K562 (cell line): ENCODE data around the gene SCYL1. TPM values are rescaled to one million over a fixed set of nuclear protein-coding genes. Genes with fewer than 3 reads are reported as not detected.
A peak's percentile ranks its signal among the peaks of the same experiment; 100 is the strongest.

ENCODE experiments used
- CAMTA2 ChIP-seq: fragments of 250-450 bp; sonication (Bioruptor Pico); conservative IDR thresholded peaks from 2 replicates; pipeline ENCODE4 v1.5.1; 2022
- CHD1 ChIP-seq: fragments of 200-600 bp; sonication (generic); IDR thresholded peaks from one replicate; pipeline ENCODE4 v1.6.1; 2012; ENCODE audit warnings: mild to moderate bottlenecking, moderate library complexity, low read length, inconsistent platforms
- CREM ChIP-seq: IDR thresholded peaks from 2 replicates; pipeline ENCODE4 v1.6.1; 2014; ENCODE audit warnings: antibody characterized with exemption, low read depth
- GATAD2B ChIP-seq: fragments of 450-650 bp; IDR thresholded peaks from 2 replicates; pipeline ENCODE4 v1.6.1; 2017; ENCODE audit warnings: mild to moderate bottlenecking, borderline replicate concordance
- HDAC6 ChIP-seq: IDR thresholded peaks from 2 replicates; pipeline ENCODE4 v1.6.1; 2012; ENCODE audit warnings: low read depth, mild to moderate bottlenecking, control low read depth, inconsistent platforms, low read length, moderate library complexity
- HMG20B ChIP-seq: fragments of 250-450 bp; sonication (Bioruptor Pico); IDR thresholded peaks from 2 replicates; pipeline ENCODE4 v1.5.0; 2021; ENCODE audit warnings: mild to moderate bottlenecking
- IRF2 ChIP-seq: sonication (generic); formaldehyde crosslinking; IDR thresholded peaks from 2 replicates; pipeline ENCODE4 v1.8.1; 2022; ENCODE audit warnings: mild to moderate bottlenecking, missing genetic modification reagents
- MTA2 ChIP-seq: fragments of 450-650 bp; IDR thresholded peaks from 2 replicates; pipeline ENCODE4 v1.6.1; 2016; ENCODE audit warnings: low read depth
- NFIC ChIP-seq: fragments of 450-650 bp; IDR thresholded peaks from 2 replicates; pipeline ENCODE4 v1.6.1; 2017; ENCODE audit warnings: mild to moderate bottlenecking, inconsistent platforms
- NRF1 ChIP-seq, 2 experiments: fragments of 450-650 bp; IDR thresholded peaks in 1 of 2; conservative IDR thresholded peaks in 1 of 2; 2 replicates each; pipeline ENCODE4 v1.6.1; 2014; ENCODE audit warnings: mild to moderate bottlenecking in 2 of 2
- SAFB ChIP-seq: fragments of 200-400 bp; formaldehyde crosslinking; IDR thresholded peaks from 2 replicates; pipeline ENCODE4 v1.6.1; 2017; ENCODE audit warnings: low read depth, low read length, borderline replicate concordance
- TAF7 ChIP-seq: fragments of 450-650 bp; IDR thresholded peaks from 2 replicates; pipeline ENCODE4 v1.6.1; 2016; ENCODE audit warnings: missing genetic modification characterization, missing compliant biosample characterization
- TBL1XR1 ChIP-seq, 2 experiments: IDR thresholded peaks; 2 replicates each; pipeline ENCODE4 v1.6.1; 2012; ENCODE audit warnings: improper control_type of control experiment in 2 of 2, low read length in 2 of 2, mild to moderate bottlenecking in 1 of 2
- U2AF2 ChIP-seq: fragments of 200-400 bp; formaldehyde crosslinking; optimal IDR thresholded peaks from 2 replicates; pipeline ENCODE3; 2017; ENCODE audit warnings: low read depth, mild to moderate bottlenecking, low read length
- ZNF778 ChIP-seq: fragments of 450-650 bp; formaldehyde crosslinking; IDR thresholded peaks from 2 replicates; pipeline ENCODE4 v1.4.0; 2020; ENCODE audit warnings: mild to moderate bottlenecking, moderate library complexity
- polyA plus RNA-seq, 8 experiments: library from polyadenylated mRNA; depleted of rRNA in 4 of 8; stranded (reverse) in 5 of 8; unstranded in 3 of 8; fragments of >200 nt; fragmentation: Nextera tagmentation in 2 of 8; fragmentation: Illumina TruSeq in 1 of 8; extraction: Ambion mirVana in 2 of 8; extraction: Trizol in 1 of 8; gene quantifications; 2 replicates each; pipeline versions ENCODE4 v1.2.1 to v1.2.3, GENCODE V29; 2011 to 2014; ENCODE audit warnings: inconsistent platforms in 1 of 8, missing spikeins in 1 of 8
- total RNA-seq, 7 experiments: library from RNA; depleted of rRNA in 6 of 7; stranded (reverse); fragments of >200 nt in 6 of 7; fragmentation: Illumina TruSeq in 2 of 7; extraction: Trizol in 2 of 7; gene quantifications; 2 replicates each; pipeline versions ENCODE4 v1.2.1 to v1.2.3, GENCODE V29; 2011 to 2021; ENCODE audit warnings: low replicate concordance in 1 of 7
- TF ChIP-seq, protein P1 (sequence below): sonication (generic); formaldehyde crosslinking; IDR thresholded peaks from 2 replicates; pipeline ENCODE4 v1.8.1; 2023; ENCODE audit warnings: mild to moderate bottlenecking, missing genetic modification reagents, moderate library complexity
- TF ChIP-seq, protein P2 (sequence below): fragments of 450-650 bp; IDR thresholded peaks from 2 replicates; pipeline ENCODE4 v1.6.1; 2016; ENCODE audit warnings: mild to moderate bottlenecking
- TF ChIP-seq, protein P3 (sequence below): fragments of 450-650 bp; formaldehyde crosslinking; IDR thresholded peaks from 2 replicates; pipeline ENCODE4 v1.4.0; 2020; ENCODE audit warnings: mild to moderate bottlenecking, moderate library complexity
- TF ChIP-seq, protein P4 (sequence below): sonication (generic); formaldehyde crosslinking; IDR thresholded peaks from 2 replicates; pipeline ENCODE4 v1.8.0; 2022; ENCODE audit warnings: mild to moderate bottlenecking, missing genetic modification reagents

SCYL1 gene
- total and polyA plus RNA-seq, 9 of the 15 experiments (the other 6 are each of a cell fraction or from before 2014, with no cell fraction given) = 1.9 to 145 (median 57.6) TPM

DNA sequence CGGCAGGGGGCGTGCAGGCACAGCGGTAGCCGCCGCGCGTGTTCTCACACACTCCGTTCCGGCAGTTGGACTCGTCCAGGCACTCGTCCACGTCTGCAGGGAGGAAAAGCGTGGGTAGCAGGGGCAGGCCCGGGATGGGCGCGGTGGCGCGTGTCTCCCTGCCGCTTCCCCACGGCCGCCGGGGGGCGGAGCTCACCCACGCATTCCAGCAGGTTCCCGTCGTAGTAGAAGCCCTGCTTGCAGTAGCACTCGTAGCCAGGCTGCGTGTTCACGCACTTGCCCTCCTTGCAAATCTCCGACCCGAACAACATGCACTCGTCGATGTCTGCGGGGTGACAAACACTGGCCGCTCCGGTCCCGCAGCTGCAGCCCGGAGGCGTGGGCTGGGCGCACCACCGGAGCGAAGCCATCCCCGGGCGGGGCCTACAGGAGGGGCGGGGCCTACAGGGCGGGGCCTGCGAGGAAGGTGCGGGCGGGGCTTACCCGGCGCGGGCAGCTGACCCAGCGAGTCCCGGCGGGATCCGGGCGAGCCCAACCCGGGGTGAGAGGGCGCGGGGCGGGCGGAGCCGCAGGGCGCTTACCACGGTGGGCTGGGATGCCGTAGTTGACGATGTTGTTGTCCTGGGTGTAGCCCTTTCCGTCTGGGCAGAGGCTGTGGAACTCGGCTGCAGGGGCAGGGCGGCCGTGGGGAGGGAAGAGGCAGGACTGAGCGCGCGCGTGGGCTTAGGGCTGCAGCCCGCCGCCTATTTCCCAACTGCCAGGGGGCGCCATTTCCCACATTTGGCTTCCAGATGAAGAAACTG is 15.6 kb downstream of the SCYL1 start (continued):
- TF ChIP-seq U2AF2 (no peak), NFIC (peak; percentile 47), CAMTA2 (CRISPR knock-in tag) (0 out of 2 replicates have a peak, but pooled peaks have one; percentile 27), HDAC6 (no peak), NRF1 (conservative IDR thresholded peaks at IDR 0.05 in 1 of 2, IDR thresholded peaks at IDR 0.05 in 1 of 2) (peak; percentile 64 to 72), CHD1 (peak; percentile 58), SAFB (peak; percentile 94), TBL1XR1 (IDR thresholded peaks at IDR 0.05; ENCODE audit: low read length in 2 of 2) (peak in 1 of 2 experiments; percentile 13; a peak in 1 of 4 replicates), MTA2 (0 out of 2 replicates have a peak, but pooled peaks have one; percentile 27), ZNF778 (CRISPR knock-in tag) (no peak), IRF2 (CRISPR knock-in tag) (no peak), TAF7 (tag) (no peak), HMG20B (CRISPR knock-in tag) (no peak), CREM (peak; percentile 64), GATAD2B (peak; percentile 44; the same call in 1 of the 2 replicates)
- TF ChIP-seq, protein P1, sequence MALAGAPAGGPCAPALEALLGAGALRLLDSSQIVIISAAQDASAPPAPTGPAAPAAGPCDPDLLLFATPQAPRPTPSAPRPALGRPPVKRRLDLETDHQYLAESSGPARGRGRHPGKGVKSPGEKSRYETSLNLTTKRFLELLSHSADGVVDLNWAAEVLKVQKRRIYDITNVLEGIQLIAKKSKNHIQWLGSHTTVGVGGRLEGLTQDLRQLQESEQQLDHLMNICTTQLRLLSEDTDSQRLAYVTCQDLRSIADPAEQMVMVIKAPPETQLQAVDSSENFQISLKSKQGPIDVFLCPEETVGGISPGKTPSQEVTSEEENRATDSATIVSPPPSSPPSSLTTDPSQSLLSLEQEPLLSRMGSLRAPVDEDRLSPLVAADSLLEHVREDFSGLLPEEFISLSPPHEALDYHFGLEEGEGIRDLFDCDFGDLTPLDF (CRISPR knock-in tag) = peak; percentile 81; the same call in 1 of the 2 replicates
- TF ChIP-seq, protein P2, sequence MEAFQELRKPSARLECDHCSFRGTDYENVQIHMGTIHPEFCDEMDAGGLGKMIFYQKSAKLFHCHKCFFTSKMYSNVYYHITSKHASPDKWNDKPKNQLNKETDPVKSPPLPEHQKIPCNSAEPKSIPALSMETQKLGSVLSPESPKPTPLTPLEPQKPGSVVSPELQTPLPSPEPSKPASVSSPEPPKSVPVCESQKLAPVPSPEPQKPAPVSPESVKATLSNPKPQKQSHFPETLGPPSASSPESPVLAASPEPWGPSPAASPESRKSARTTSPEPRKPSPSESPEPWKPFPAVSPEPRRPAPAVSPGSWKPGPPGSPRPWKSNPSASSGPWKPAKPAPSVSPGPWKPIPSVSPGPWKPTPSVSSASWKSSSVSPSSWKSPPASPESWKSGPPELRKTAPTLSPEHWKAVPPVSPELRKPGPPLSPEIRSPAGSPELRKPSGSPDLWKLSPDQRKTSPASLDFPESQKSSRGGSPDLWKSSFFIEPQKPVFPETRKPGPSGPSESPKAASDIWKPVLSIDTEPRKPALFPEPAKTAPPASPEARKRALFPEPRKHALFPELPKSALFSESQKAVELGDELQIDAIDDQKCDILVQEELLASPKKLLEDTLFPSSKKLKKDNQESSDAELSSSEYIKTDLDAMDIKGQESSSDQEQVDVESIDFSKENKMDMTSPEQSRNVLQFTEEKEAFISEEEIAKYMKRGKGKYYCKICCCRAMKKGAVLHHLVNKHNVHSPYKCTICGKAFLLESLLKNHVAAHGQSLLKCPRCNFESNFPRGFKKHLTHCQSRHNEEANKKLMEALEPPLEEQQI = no peak
- TF ChIP-seq, protein P3, sequence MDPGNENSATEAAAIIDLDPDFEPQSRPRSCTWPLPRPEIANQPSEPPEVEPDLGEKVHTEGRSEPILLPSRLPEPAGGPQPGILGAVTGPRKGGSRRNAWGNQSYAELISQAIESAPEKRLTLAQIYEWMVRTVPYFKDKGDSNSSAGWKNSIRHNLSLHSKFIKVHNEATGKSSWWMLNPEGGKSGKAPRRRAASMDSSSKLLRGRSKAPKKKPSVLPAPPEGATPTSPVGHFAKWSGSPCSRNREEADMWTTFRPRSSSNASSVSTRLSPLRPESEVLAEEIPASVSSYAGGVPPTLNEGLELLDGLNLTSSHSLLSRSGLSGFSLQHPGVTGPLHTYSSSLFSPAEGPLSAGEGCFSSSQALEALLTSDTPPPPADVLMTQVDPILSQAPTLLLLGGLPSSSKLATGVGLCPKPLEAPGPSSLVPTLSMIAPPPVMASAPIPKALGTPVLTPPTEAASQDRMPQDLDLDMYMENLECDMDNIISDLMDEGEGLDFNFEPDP (CRISPR knock-in tag) = 0 out of 2 replicates have a peak, but pooled peaks have one; percentile 24
- TF ChIP-seq, protein P4, sequence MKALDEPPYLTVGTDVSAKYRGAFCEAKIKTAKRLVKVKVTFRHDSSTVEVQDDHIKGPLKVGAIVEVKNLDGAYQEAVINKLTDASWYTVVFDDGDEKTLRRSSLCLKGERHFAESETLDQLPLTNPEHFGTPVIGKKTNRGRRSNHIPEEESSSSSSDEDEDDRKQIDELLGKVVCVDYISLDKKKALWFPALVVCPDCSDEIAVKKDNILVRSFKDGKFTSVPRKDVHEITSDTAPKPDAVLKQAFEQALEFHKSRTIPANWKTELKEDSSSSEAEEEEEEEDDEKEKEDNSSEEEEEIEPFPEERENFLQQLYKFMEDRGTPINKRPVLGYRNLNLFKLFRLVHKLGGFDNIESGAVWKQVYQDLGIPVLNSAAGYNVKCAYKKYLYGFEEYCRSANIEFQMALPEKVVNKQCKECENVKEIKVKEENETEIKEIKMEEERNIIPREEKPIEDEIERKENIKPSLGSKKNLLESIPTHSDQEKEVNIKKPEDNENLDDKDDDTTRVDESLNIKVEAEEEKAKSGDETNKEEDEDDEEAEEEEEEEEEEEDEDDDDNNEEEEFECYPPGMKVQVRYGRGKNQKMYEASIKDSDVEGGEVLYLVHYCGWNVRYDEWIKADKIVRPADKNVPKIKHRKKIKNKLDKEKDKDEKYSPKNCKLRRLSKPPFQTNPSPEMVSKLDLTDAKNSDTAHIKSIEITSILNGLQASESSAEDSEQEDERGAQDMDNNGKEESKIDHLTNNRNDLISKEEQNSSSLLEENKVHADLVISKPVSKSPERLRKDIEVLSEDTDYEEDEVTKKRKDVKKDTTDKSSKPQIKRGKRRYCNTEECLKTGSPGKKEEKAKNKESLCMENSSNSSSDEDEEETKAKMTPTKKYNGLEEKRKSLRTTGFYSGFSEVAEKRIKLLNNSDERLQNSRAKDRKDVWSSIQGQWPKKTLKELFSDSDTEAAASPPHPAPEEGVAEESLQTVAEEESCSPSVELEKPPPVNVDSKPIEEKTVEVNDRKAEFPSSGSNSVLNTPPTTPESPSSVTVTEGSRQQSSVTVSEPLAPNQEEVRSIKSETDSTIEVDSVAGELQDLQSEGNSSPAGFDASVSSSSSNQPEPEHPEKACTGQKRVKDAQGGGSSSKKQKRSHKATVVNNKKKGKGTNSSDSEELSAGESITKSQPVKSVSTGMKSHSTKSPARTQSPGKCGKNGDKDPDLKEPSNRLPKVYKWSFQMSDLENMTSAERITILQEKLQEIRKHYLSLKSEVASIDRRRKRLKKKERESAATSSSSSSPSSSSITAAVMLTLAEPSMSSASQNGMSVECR = peak; percentile 95
